GM15510 (cell line): ENCODE results near the gene REPS1.

Source experiments
- POLR2A ChIP-seq: IDR thresholded peaks from 3 replicates; pipeline ENCODE4 v1.6.1; 2011; ENCODE audit warnings: borderline replicate concordance; ENCODE audit not compliant: insufficient read length; ENCODE audit errors: extremely low read depth

The REPS1 gene

GRCh38 chr6:138963119-138963518, 24.9 kb downstream of the REPS1 start:
- no peak for TF ChIP-seq POLR2A

DNA sequence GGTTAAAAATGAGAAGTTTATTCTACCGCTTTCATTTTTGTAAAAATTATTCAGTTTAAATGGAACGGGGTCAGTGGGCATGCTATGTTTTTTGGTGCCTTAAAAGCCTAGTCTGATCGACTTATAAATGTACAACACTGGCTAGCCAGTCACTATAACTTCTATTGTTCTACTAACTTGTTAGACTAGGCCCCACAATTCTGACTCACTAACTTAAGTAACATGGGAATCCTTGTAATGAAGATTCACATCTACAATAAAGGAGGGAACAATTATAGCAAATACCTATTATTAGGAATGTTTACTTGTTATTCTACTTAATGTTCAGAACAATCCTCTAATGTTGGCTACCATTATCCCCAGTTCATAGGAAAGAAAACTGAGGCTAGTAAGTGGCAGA, 28.5 kb downstream of the REPS1 start:
- no peak for TF ChIP-seq POLR2A

- no peak for TF ChIP-seq POLR2A
Measured at GRCh38 chr6:138958595-138958994, 29.5 kb downstream of the REPS1 start.

- no peak for TF ChIP-seq POLR2A
Measured at GRCh38 chr6:138957903-138958302, 30.1 kb downstream of the REPS1 start.

DNA sequence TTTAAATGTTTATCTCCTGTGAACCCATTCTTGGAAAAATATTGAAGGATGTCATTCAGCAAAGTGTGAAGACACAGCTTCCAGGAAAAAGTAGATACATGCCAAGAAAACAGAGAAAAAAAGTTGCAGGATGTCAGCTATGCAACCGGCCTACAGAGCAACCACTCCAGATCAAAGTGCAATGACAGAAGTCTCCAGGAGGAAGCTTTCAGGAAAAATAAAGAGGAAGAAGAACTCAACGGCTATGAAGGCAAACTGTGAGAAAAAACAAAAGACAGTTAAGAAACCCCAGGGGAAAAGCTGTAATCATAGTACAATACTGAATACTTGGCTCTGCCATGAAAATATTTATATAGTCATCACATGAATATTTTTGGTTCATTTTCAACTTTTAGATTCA, 30.6 kb downstream of the REPS1 start:
- TF ChIP-seq POLR2A, result no peak

- TF ChIP-seq POLR2A, result no peak
Measured at GRCh38 chr6:138956244-138956924, 31.7 kb downstream of the REPS1 start.

DNA sequence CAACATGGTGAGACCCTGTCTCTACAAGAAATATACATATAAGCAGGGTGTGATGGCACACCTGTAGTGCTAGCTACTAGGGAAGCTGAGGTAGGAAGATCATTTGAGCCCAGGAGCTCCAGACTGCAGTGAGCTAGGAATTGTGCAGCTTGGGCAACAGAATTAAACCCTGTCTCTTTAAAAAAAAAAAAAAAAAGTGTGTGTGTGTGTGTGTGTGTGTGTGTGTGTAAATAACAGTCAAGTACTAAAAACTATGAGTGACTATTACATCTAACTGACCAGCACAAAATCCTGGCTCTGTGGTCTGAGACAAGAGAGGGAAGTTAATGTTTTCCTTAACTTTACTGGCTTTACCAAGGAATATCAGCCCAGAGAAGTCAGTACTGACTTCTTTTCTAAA, 32.8 kb downstream of the REPS1 start:
- TF ChIP-seq POLR2A, result no peak

DNA sequence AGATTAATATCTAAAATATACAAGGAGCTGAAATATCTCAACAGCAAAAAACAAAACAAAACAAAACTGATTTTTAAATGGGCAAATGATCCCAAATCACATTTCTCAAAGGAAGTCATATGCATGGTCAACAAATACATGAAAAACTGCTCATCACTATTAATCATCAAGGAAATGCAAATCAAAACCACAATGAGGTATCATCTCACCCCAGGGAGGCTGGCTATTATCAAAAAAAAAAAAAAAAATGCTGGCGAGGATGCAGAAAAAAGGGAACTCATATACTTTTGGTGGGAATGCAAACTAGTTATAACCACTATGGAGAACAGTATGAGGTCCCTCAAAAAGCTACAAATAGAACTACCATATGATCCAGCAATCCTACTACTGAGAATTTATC, 34.6 kb downstream of the REPS1 start:
- TF ChIP-seq POLR2A, result no peak

DNA sequence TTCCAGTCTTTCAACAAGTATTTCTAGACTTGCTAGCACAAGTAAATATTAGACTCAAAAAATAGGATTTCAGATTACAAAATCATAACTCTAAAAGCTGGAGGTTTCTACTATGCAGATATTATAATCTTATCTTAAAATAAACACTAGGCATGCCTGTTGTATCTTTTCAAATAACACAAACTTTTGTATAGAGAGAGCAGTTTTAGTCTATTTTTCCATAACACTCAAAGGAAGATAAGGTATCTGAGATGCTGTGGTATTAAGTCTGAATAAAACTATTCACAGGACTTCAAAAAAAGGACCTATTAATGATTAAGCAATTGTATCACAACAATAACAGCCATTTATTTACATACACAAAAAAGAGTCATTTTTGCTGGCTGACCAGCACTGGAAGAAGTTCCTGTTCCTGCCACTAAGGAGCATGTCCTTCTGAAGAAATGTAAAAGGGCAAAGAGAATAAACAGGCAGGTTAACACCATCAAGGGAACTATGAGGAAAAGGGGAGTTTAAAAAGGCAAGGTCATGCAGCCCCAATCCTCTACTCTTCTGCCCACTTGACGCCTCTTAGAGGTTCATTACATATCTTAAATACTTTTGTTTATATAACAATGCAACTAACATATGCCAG, 39.4 kb downstream of the REPS1 start:
- no peak for TF ChIP-seq POLR2A

- TF ChIP-seq POLR2A, result no peak
Measured at GRCh38 chr6:138948004-138948403, 40.0 kb downstream of the REPS1 start.

DNA sequence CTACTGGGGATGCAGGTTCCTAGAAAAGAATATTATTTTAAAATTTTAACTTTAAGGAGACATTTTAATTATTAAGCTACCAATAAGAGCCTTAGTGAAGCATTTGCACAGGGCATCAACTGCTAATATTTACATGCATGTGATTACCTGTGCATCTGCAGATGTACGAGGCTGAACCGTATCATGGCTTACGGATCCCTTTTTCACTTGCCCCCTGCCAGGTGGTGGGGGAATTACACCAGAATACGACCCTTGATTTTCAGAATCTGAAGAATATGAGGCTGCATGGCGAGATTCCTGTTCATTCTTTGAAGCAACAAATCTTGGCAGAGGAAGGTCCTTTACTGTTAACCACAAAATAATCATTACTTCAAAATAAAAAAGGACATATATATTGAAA, 42.7 kb downstream of the REPS1 start:
- no peak for TF ChIP-seq POLR2A

- no peak for TF ChIP-seq POLR2A
Measured at GRCh38 chr6:138944412-138944811, 43.6 kb downstream of the REPS1 start.

GRCh38 chr6:138943089-138943625, 44.9 kb downstream of the REPS1 start:
- TF ChIP-seq POLR2A, result no peak

DNA sequence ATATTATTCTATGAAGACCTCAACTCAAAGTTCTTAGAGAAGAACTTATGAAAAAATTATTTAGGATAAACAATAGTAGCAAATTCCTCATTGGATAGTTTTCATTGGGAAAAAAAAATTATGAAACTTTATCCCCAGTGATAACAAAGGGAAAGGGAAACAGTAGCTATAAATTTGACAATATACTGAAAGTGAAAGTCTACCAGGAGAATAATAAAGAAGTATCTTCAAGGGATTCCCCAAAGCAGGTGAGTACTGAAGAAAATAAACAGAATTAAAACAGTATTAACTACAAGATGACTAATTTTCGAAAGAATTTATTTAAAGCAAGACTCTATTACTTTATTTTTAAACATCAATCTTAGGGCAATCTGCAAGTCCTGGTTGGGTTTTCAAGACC, 56.4 kb downstream of the REPS1 start:
- TF ChIP-seq POLR2A, result no peak

- TF ChIP-seq POLR2A, result no peak
Measured at GRCh38 chr6:138926579-138926978, 61.5 kb downstream of the REPS1 start.

- no peak for TF ChIP-seq POLR2A
Measured at GRCh38 chr6:138925806-138926205, 62.2 kb downstream of the REPS1 start.
